ENCODE data around the gene NUP210. TPM values are rescaled to one million over a fixed set of nuclear protein-coding genes. Genes with fewer than 3 reads are reported as not detected.
"Not testable (repeated sequence)": the region's sequence is repeated elsewhere in the genome, so short reads cannot be mapped to it uniquely, and the experiment has no call there.

NUP210 gene
- total RNA-seq, 4 donors from 2014 or later: 1.7 to 3.6 (median 2.7) TPM

- no peaks in the 10 kb centered on the region for H3K36me3 ChIP-seq
- intact Hi-C loops (cut with DNase I; ENCODE audit: low total_unique reads): no loop called here
- no peak overlapping the region for H3K27ac ChIP-seq
- H3K4me1 ChIP-seq: peaks cover 0 to 6% of the 10 kb centered on the region in 2 donors
- DNase-seq: no peak
- no peak overlapping the region for H3K4me3 ChIP-seq
- in situ Hi-C loops (cut with MboI; ENCODE audit: low sequenced_read_pairs in 4 of 4): no loop called here
- no peaks in the 10 kb centered on the region for H3K27me3 ChIP-seq
- no peaks in the 10 kb centered on the region for H3K9me3 ChIP-seq
- TF ChIP-seq, protein P1, sequence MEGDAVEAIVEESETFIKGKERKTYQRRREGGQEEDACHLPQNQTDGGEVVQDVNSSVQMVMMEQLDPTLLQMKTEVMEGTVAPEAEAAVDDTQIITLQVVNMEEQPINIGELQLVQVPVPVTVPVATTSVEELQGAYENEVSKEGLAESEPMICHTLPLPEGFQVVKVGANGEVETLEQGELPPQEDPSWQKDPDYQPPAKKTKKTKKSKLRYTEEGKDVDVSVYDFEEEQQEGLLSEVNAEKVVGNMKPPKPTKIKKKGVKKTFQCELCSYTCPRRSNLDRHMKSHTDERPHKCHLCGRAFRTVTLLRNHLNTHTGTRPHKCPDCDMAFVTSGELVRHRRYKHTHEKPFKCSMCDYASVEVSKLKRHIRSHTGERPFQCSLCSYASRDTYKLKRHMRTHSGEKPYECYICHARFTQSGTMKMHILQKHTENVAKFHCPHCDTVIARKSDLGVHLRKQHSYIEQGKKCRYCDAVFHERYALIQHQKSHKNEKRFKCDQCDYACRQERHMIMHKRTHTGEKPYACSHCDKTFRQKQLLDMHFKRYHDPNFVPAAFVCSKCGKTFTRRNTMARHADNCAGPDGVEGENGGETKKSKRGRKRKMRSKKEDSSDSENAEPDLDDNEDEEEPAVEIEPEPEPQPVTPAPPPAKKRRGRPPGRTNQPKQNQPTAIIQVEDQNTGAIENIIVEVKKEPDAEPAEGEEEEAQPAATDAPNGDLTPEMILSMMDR (IDR thresholded peaks at IDR 0.05 in 4 of 5, conservative IDR thresholded peaks at IDR 0.05 in 1 of 5): no peak
- no peak for TF ChIP-seq POLR2A (IDR thresholded peaks at IDR 0.05)
- no peak for ATAC-seq
Observed at GRCh38 chr3:13429631-13430291, 9.6 kb upstream of the NUP210 start.

DNA sequence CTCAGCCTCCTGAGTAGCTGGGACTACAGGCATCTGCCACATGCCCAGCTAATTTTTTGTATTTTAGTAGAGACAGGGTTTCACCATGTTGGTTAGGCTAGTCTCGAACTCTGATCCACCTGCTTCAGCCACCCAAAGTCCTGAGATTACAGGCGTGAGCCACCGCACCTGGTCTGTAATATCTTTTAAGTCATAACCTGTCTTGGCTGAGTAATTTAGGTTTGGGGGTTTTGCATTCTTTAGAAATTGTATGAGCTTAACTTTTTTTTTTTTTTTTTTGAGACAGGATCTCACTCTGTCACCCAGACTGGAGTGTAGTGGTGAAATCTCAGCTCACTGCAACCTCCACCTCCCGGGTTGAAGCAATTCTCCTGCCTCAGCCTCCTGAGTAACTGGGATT, 8.6 kb upstream of the NUP210 start:
- not testable (repeated sequence) for H3K4me1 ChIP-seq

DNA sequence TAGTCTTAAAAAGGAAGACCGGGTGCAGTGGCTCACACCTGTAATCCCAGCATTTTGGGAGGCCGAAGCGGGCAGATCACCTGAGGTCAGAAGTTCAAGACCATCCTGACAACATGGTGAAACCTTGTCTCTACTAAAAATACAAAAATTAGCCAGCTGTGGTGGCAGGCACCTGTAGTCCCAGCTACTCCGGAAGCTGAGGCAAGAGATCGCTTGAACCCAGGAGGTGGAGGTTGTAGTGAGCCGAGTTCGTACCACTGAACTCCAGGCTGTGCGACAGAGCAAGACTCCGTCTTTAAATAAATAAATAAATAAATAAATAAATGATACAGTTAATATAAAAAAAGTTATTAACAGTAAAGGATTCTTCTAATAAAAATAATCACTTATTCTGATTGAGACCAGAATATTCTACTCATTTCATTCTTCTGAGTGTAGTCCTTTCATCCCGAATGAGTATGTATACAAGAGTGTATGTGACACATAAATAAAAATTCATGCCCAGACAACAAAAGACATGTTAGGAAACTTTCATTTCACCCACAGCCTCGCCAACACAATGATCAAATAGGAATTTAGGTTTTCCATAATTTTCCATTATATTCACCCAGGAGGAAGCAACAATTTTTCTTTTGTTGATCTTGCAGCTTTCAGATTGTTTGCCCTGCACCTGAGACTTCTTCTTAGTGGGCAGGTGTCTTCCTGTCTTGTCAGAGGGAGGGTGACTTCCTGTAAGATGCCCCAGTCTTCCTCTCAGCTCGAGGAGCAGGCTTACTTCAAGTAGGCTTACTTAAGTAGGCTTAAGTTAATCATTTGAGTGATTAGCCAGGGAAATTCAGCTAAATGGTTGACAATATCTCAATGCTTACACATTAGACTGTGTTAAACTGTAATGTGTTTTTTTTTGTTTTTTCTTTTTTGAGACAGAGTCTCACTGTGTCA, 7.8 kb upstream of the NUP210 start:
- no peak overlapping the region for H3K27ac ChIP-seq

More for the DNA sequence above, 8.6 kb upstream of the NUP210 start:
- H3K27ac ChIP-seq; H3K4me3 ChIP-seq; DNase-seq; H3K27me3 ChIP-seq; H3K36me3 ChIP-seq; H3K9me3 ChIP-seq; intact Hi-C loops (cut with DNase I; ENCODE audit: low total_unique reads); in situ Hi-C loops (cut with MboI; ENCODE audit: low sequenced_read_pairs in 4 of 4); ATAC-seq: not testable (repeated sequence)

DNA sequence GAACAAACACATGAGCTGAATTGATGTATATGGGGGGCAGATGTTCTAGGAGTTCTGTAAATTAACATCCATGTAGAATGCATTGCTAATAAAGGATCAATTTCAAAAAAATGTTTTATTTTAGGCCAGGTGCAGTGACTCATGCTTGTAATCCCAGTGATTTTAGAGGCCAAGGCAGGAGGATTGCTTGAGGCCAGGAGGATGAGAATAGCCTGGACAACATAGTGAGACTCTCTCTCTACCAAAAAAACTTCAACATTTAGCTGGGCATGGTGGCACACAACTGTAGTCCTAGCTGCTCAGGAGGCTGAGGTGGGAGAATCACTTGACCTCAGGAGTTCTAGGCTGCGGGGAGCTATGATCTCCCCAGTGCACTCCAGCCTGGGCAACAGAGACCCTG, 6.5 kb upstream of the NUP210 start:
- ATAC-seq (no peak), DNase-seq (no peak)
- no peaks in the 10 kb centered on the region for H3K9me3 ChIP-seq
- H3K36me3 ChIP-seq: no peaks in the 10 kb centered on the region
- no peaks in the 10 kb centered on the region for H3K27me3 ChIP-seq
- H3K4me1 ChIP-seq: no peaks in the 10 kb centered on the region
- intact Hi-C loops (cut with DNase I; ENCODE audit: low total_unique reads): no loop called here
- in situ Hi-C loops (cut with MboI; ENCODE audit: low sequenced_read_pairs in 4 of 4): no loop called here
- no peak overlapping the region for H3K27ac ChIP-seq
- H3K4me3 ChIP-seq: no peak overlapping the region
- TF ChIP-seq POLR2A (IDR thresholded peaks at IDR 0.05): no peak
- TF ChIP-seq, protein P1 (IDR thresholded peaks at IDR 0.05 in 4 of 5, conservative IDR thresholded peaks at IDR 0.05 in 1 of 5): no peak

More for the DNA sequence above, 7.8 kb upstream of the NUP210 start:
- no peak overlapping the region for H3K4me3 ChIP-seq
- no peaks in the 10 kb centered on the region for H3K36me3 ChIP-seq
- no peak for TF ChIP-seq POLR2A (IDR thresholded peaks at IDR 0.05)
- TF ChIP-seq, protein P1 (IDR thresholded peaks at IDR 0.05 in 4 of 5, conservative IDR thresholded peaks at IDR 0.05 in 1 of 5): no peak
- ATAC-seq: no peak
- no peaks in the 10 kb centered on the region for H3K27me3 ChIP-seq
- peaks cover 0 to 6% of the 10 kb centered on the region in 2 donors for H3K4me1 ChIP-seq
- no peak for DNase-seq
- H3K9me3 ChIP-seq: no peaks in the 10 kb centered on the region
- in situ Hi-C loops (cut with MboI; ENCODE audit: low sequenced_read_pairs in 4 of 4): no loop called here
- intact Hi-C loops (cut with DNase I; ENCODE audit: low total_unique reads): no loop called here

GRCh38 chr3:13425689-13426088, 5.6 kb upstream of the NUP210 start:
- no peaks in the 10 kb centered on the region for H3K4me1 ChIP-seq
- H3K36me3 ChIP-seq: no peaks in the 10 kb centered on the region
- H3K27me3 ChIP-seq: no peaks in the 10 kb centered on the region
- no peaks in the 10 kb centered on the region for H3K9me3 ChIP-seq
- DNase-seq: no peak
- TF ChIP-seq, protein P1 (IDR thresholded peaks at IDR 0.05 in 4 of 5, conservative IDR thresholded peaks at IDR 0.05 in 1 of 5): no peak
- no peak for TF ChIP-seq POLR2A (IDR thresholded peaks at IDR 0.05)
- intact Hi-C loops (cut with DNase I; ENCODE audit: low total_unique reads): no loop called here
- no peak overlapping the region for H3K4me3 ChIP-seq
- no peak overlapping the region for H3K27ac ChIP-seq
- ATAC-seq: no peak
- in situ Hi-C loops (cut with MboI; ENCODE audit: low sequenced_read_pairs in 4 of 4): no loop called here
